Spinal cord (tissue), 10 donors: ENCODE results near the gene KBTBD3. TPM values are rescaled to one million over a fixed set of nuclear protein-coding genes. Genes with fewer than 3 reads are reported as not detected.

Source experiments
- DNase-seq, 6 donors: peaks; one replicate each; pipeline versions ENCODE4 v3.0.0 to v3.0.0-alpha.2; 2013 to 2015; ENCODE audit warnings: low spot score in 6 of 6, low read depth in 4 of 6
- H3K27ac ChIP-seq: one replicate; pipeline ENCODE4 v1.5.1; 2013; ENCODE audit warnings: low read depth, low read length, control low read depth
- H3K27me3 ChIP-seq: one replicate; pipeline ENCODE4 v1.6.1; 2013; ENCODE audit warnings: low read length; ENCODE audit not compliant: control insufficient read depth, insufficient read depth
- H3K36me3 ChIP-seq: one replicate; pipeline ENCODE4 v1.6.1; 2013; ENCODE audit warnings: low read length; ENCODE audit not compliant: control insufficient read depth, insufficient read depth
- H3K4me1 ChIP-seq: one replicate; pipeline ENCODE4 v1.6.1; 2013; ENCODE audit warnings: low read length; ENCODE audit not compliant: control insufficient read depth, insufficient read depth
- H3K4me3 ChIP-seq: one replicate; pipeline ENCODE4 v1.5.1; 2013; ENCODE audit warnings: low read depth, low read length, control low read depth
- H3K9me3 ChIP-seq: one replicate; pipeline ENCODE4 v1.6.1; 2013; ENCODE audit warnings: low read length; ENCODE audit not compliant: control insufficient read depth, insufficient read depth
- WGBS: methylation state at CpG from one replicate; pipeline ENCODE4 v1.1.5; 2013; ENCODE audit warnings: missing lambda C conversion rate; ENCODE audit not compliant: insufficient coverage; 5-methylcytosine and 5-hydroxymethylcytosine counted together
- long read RNA-seq, 4 donors: transcript quantifications; one replicate each; lab custom pipeline, GENCODE V29; 2026
- polyA plus RNA-seq, 2 donors: library from polyadenylated mRNA; unstranded; fragments of 120-200 nt; gene quantifications; one replicate each; pipeline ENCODE4 v1.2.1, GENCODE V29; 2013; ENCODE audit not compliant: insufficient read length in 2 of 2
- total RNA-seq, 2 donors: library from RNA; depleted of rRNA in 1 of 2; stranded (reverse); fragments of 120-200 nt in 1 of 2; fragments of >200 nt in 1 of 2; gene quantifications; one replicate each; pipeline versions ENCODE4 v1.2.3 to v1.2.4, GENCODE V29; 2013 to 2014
- donor health status: healthy.

KBTBD3 gene
- total RNA-seq (10 to 100 TPM in 1 of 2 donors, 1 to 10 TPM in 1; 9.9 to 33.1 TPM), polyA plus RNA-seq (1 to 10 TPM; 9.5 to 10.0 TPM)
- long read RNA-seq, donor 1, transcript KBTBD3-205 (4 exons, 2,682 nt), result major isoform, 6 of 8 reads
- long read RNA-seq, donor 1, partial matches to known transcripts, result 0 of 8 reads
- long read RNA-seq, donor 1, other reads (novel, unspliced or antisense), result 0 of 8 reads
- long read RNA-seq, donor 2, partial matches to known transcripts, result 0 of 3 reads
- long read RNA-seq, donor 2, other reads (novel, unspliced or antisense), result 0 of 3 reads
- long read RNA-seq, donor 3, partial matches to known transcripts, result 0 of 5 reads
- long read RNA-seq, donor 3, other reads (novel, unspliced or antisense), result 0 of 5 reads
- long read RNA-seq, donor 4, transcript KBTBD3-205 (4 exons, 2,682 nt), result major isoform, 9 of 11 reads
- long read RNA-seq, donor 4, partial matches to known transcripts, result 0 of 11 reads
- long read RNA-seq, donor 4, other reads (novel, unspliced or antisense), result 0 of 11 reads

- DNase-seq, result peak; percentile 94 to 100 (median 99)
- 0% methylated on average over 34 of the region's 37 CpGs for WGBS
- Histone ChIP-seq H3K27ac (peak within 1 kb of the TSS; percentile 99), H3K9me3 (no peaks in the 10 kb centered on the region), H3K4me3 (peak within 1 kb of the TSS; percentile 99), H3K4me1 (no peaks in the 10 kb centered on the region), H3K36me3 (no peaks in the 10 kb centered on the region), H3K27me3 (no peaks in the 10 kb centered on the region)
These were observed at the start of gene KBTBD3 for GRCh38 chr11:106076919-106077608. KBTBD3 (minus strand) TSS chr11:106077347; CDS start chr11:106059097, 18,250 bp downstream.

GRCh38 chr11:106121570-106122320 lies 44.6 kb upstream of the KBTBD3 start:
- H3K36me3 ChIP-seq, result no peaks in the 10 kb centered on the region
- WGBS, result 57% methylated on average over 3 of the region's 6 CpGs
- no peaks in the 10 kb centered on the region for H3K9me3 ChIP-seq
- H3K4me1 ChIP-seq, result no peaks in the 10 kb centered on the region
- DNase-seq, result no peak
- no peak overlapping the region for H3K27ac ChIP-seq
- H3K27me3 ChIP-seq, result no peaks in the 10 kb centered on the region
- H3K4me3 ChIP-seq, result no peak overlapping the region

GRCh38 chr11:106105986-106106385 lies 28.8 kb upstream of the KBTBD3 start:
- DNase-seq, result no peak
- H3K36me3 ChIP-seq, result no peaks in the 10 kb centered on the region
- 92% methylated on average over 5 of the region's 6 CpGs for WGBS
- H3K27me3 ChIP-seq, result no peaks in the 10 kb centered on the region
- H3K4me1 ChIP-seq, result no peaks in the 10 kb centered on the region
- H3K4me3 ChIP-seq, result no peak overlapping the region
- no peaks in the 10 kb centered on the region for H3K9me3 ChIP-seq
- no peak overlapping the region for H3K27ac ChIP-seq

GRCh38 chr11:106101819-106102218 lies 24.7 kb upstream of the KBTBD3 start:
- no peak for DNase-seq
- WGBS, result no CpG with 5 or more reads among the region's 1 CpG

GRCh38 chr11:106101370-106101769 lies 24.2 kb upstream of the KBTBD3 start:
- Histone ChIP-seq H3K36me3 (no peaks in the 10 kb centered on the region), H3K27ac (no peak overlapping the region), H3K4me1 (no peaks in the 10 kb centered on the region), H3K4me3 (no peak overlapping the region), H3K9me3 (no peaks in the 10 kb centered on the region), H3K27me3 (no peaks in the 10 kb centered on the region)
- DNase-seq, result no peak
- 91% methylated on average over 1 of the region's 3 CpGs for WGBS

More at GRCh38 chr11:106101819-106102218, 24.7 kb upstream of the KBTBD3 start:
- no peaks in the 10 kb centered on the region for H3K27me3 ChIP-seq
- no peak overlapping the region for H3K27ac ChIP-seq
- no peaks in the 10 kb centered on the region for H3K4me1 ChIP-seq
- no peaks in the 10 kb centered on the region for H3K9me3 ChIP-seq
- no peaks in the 10 kb centered on the region for H3K36me3 ChIP-seq
- H3K4me3 ChIP-seq, result no peak overlapping the region

GRCh38 chr11:106098893-106099553 lies 21.9 kb upstream of the KBTBD3 start:
- Histone ChIP-seq H3K36me3 (peaks cover 4% of the 10 kb centered on the region), H3K4me1 (no peaks in the 10 kb centered on the region), H3K9me3 (no peaks in the 10 kb centered on the region), H3K27ac (no peak overlapping the region), H3K27me3 (no peaks in the 10 kb centered on the region), H3K4me3 (no peak overlapping the region)
- no peak for DNase-seq
- no CpG with 5 or more reads among the region's 1 CpG for WGBS

GRCh38 chr11:106092446-106092845 lies 15.3 kb upstream of the KBTBD3 start:
- H3K36me3 ChIP-seq, result peaks cover 7% of the 10 kb centered on the region
- no CpG with 5 or more reads among the region's 1 CpG for WGBS

GRCh38 chr11:106091480-106092123 lies 14.5 kb upstream of the KBTBD3 start:
- Histone ChIP-seq H3K36me3 (peaks cover 7% of the 10 kb centered on the region), H3K9me3 (no peaks in the 10 kb centered on the region), H3K27me3 (no peaks in the 10 kb centered on the region), H3K27ac (no peak overlapping the region), H3K4me3 (no peak overlapping the region), H3K4me1 (no peaks in the 10 kb centered on the region)
- 77% methylated on average over 2 of the region's 3 CpGs for WGBS
- DNase-seq, result no peak

More at GRCh38 chr11:106092446-106092845, 15.3 kb upstream of the KBTBD3 start:
- Histone ChIP-seq H3K9me3 (no peaks in the 10 kb centered on the region), H3K27me3 (no peaks in the 10 kb centered on the region), H3K27ac (no peak overlapping the region), H3K4me3 (no peak overlapping the region), H3K4me1 (no peaks in the 10 kb centered on the region)
- no peak for DNase-seq
